ENCODE data around the gene PAWR. TPM values are rescaled to one million over a fixed set of nuclear protein-coding genes. Genes with fewer than 3 reads are reported as not detected.
A peak's percentile ranks its signal among the peaks of the same experiment; 100 is the strongest.

The PAWR gene
- total and polyA plus RNA-seq, 2 experiments from 2014 or later = 149 to 180 TPM

GRCh38 chr12:79681008-79681590, 9.7 kb downstream of the PAWR start:
- TF ChIP-seq NANOG (IDR thresholded peaks at IDR 0.05; ENCODE audit: borderline replicate concordance) = no peak
- peaks cover 4% of the 10 kb centered on the region for H3K27me3 Mint-ChIP-seq (ENCODE audit: insufficient read depth, low read depth, poor library complexity)
- Histone ChIP-seq H3F3A (replicated peaks; ENCODE audit: low read depth) (no peaks in the 10 kb centered on the region), H3K4me3 (peak overlapping the region; percentile 1; the same call in 1 of the 2 replicates), H3K27me3 (ENCODE audit: insufficient read depth) (no peaks in the 10 kb centered on the region), H3K4me1 (ENCODE audit: insufficient read depth) (peaks cover 67% of the 10 kb centered on the region), H3K36me3 (ENCODE audit: insufficient read depth) (no peaks in the 10 kb centered on the region), H2AFZ (no peak overlapping the region), H3K9me2 (ENCODE audit: insufficient read depth) (no peaks in the 10 kb centered on the region), H3K4me2 (peak overlapping the region; percentile 53), H4K20me1 (replicated peaks; ENCODE audit: insufficient read depth) (peaks cover 89% of the 10 kb centered on the region), H3K79me2 (replicated peaks; ENCODE audit: insufficient read depth) (peaks cover 100% of the 10 kb centered on the region), H3K27ac (ENCODE audit: low read depth) (no peak overlapping the region)
- H3K4me1 Mint-ChIP-seq = peaks cover 62% of the 10 kb centered on the region
- H3K4me3 Mint-ChIP-seq = peak overlapping the region; percentile 30; the same call in 1 of the 3 replicates
- peaks cover 4% of the 10 kb centered on the region; the same call in 2 of the 3 replicates for H3K36me3 Mint-ChIP-seq (ENCODE audit: low read depth)
- no peaks in the 10 kb centered on the region for H3K9me3 Mint-ChIP-seq
- H3K27ac Mint-ChIP-seq = peak overlapping the region; percentile 89; the same call in 1 of the 2 replicates
- ATAC-seq = peak; percentile 71
- DNase-seq (ENCODE audit: low spot score) = no peak

GRCh38 chr12:79680051-79680450, 10.7 kb downstream of the PAWR start:
- H3K4me2 ChIP-seq = peak overlapping the region; percentile 53
- H3K27me3 ChIP-seq (ENCODE audit: insufficient read depth) = no peaks in the 10 kb centered on the region
- H3K36me3 Mint-ChIP-seq (ENCODE audit: low read depth) = peaks cover 10% of the 10 kb centered on the region
- no peaks in the 10 kb centered on the region for H3K9me2 ChIP-seq (ENCODE audit: insufficient read depth)
- H3K27me3 Mint-ChIP-seq (ENCODE audit: insufficient read depth, low read depth, poor library complexity) = peaks cover 4% of the 10 kb centered on the region
- no peak overlapping the region; the same call in 1 of the 2 replicates for H3K27ac Mint-ChIP-seq
- H3K4me1 ChIP-seq (ENCODE audit: insufficient read depth) = peaks cover 59% of the 10 kb centered on the region
- H3K79me2 ChIP-seq (replicated peaks; ENCODE audit: insufficient read depth) = peaks cover 100% of the 10 kb centered on the region
- H3K36me3 ChIP-seq (ENCODE audit: insufficient read depth) = no peaks in the 10 kb centered on the region
- H3K9me3 Mint-ChIP-seq = no peaks in the 10 kb centered on the region
- ATAC-seq (no peak), DNase-seq (ENCODE audit: low spot score) (no peak)
- 0 out of 2 replicates have a peak overlapping the region, but pooled peaks have one; percentile 9 for H3K4me3 ChIP-seq
- peak overlapping the region; percentile 30; the same call in 1 of the 3 replicates for H3K4me3 Mint-ChIP-seq
- H3K4me1 Mint-ChIP-seq = peaks cover 54% of the 10 kb centered on the region
- H3K27ac ChIP-seq (ENCODE audit: low read depth) = no peak overlapping the region
- H4K20me1 ChIP-seq (replicated peaks; ENCODE audit: insufficient read depth) = peaks cover 91% of the 10 kb centered on the region
- H2AFZ ChIP-seq = no peak overlapping the region
- H3F3A ChIP-seq (replicated peaks; ENCODE audit: low read depth) = no peaks in the 10 kb centered on the region
- TF ChIP-seq EZH2phosphoT487 (IDR thresholded peaks at IDR 0.05; ENCODE audit: unreplicated experiment) (no peak), STAT1 (IDR thresholded peaks at IDR 0.05; ENCODE audit: unreplicated experiment) (no peak), POLR2AphosphoS5 (IDR thresholded peaks at IDR 0.05; ENCODE audit: low read depth) (no peak), EZH2 (IDR thresholded peaks at IDR 0.05; ENCODE audit: low read depth, unreplicated experiment) (no peak), CTCF (conservative IDR thresholded peaks at IDR 0.05; ENCODE audit: low read depth in 2 of 2) (no peak), JUNB (IDR thresholded peaks at IDR 0.05; ENCODE audit: unreplicated experiment) (no peak), CREB1 (CRISPR knock-in tag; IDR thresholded peaks at IDR 0.05; ENCODE audit: low read depth) (no peak)
- TF ChIP-seq, protein P1, sequence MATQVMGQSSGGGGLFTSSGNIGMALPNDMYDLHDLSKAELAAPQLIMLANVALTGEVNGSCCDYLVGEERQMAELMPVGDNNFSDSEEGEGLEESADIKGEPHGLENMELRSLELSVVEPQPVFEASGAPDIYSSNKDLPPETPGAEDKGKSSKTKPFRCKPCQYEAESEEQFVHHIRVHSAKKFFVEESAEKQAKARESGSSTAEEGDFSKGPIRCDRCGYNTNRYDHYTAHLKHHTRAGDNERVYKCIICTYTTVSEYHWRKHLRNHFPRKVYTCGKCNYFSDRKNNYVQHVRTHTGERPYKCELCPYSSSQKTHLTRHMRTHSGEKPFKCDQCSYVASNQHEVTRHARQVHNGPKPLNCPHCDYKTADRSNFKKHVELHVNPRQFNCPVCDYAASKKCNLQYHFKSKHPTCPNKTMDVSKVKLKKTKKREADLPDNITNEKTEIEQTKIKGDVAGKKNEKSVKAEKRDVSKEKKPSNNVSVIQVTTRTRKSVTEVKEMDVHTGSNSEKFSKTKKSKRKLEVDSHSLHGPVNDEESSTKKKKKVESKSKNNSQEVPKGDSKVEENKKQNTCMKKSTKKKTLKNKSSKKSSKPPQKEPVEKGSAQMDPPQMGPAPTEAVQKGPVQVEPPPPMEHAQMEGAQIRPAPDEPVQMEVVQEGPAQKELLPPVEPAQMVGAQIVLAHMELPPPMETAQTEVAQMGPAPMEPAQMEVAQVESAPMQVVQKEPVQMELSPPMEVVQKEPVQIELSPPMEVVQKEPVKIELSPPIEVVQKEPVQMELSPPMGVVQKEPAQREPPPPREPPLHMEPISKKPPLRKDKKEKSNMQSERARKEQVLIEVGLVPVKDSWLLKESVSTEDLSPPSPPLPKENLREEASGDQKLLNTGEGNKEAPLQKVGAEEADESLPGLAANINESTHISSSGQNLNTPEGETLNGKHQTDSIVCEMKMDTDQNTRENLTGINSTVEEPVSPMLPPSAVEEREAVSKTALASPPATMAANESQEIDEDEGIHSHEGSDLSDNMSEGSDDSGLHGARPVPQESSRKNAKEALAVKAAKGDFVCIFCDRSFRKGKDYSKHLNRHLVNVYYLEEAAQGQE (IDR thresholded peaks at IDR 0.05; ENCODE audit: unreplicated experiment) = no peak
- TF ChIP-seq, protein P2, sequence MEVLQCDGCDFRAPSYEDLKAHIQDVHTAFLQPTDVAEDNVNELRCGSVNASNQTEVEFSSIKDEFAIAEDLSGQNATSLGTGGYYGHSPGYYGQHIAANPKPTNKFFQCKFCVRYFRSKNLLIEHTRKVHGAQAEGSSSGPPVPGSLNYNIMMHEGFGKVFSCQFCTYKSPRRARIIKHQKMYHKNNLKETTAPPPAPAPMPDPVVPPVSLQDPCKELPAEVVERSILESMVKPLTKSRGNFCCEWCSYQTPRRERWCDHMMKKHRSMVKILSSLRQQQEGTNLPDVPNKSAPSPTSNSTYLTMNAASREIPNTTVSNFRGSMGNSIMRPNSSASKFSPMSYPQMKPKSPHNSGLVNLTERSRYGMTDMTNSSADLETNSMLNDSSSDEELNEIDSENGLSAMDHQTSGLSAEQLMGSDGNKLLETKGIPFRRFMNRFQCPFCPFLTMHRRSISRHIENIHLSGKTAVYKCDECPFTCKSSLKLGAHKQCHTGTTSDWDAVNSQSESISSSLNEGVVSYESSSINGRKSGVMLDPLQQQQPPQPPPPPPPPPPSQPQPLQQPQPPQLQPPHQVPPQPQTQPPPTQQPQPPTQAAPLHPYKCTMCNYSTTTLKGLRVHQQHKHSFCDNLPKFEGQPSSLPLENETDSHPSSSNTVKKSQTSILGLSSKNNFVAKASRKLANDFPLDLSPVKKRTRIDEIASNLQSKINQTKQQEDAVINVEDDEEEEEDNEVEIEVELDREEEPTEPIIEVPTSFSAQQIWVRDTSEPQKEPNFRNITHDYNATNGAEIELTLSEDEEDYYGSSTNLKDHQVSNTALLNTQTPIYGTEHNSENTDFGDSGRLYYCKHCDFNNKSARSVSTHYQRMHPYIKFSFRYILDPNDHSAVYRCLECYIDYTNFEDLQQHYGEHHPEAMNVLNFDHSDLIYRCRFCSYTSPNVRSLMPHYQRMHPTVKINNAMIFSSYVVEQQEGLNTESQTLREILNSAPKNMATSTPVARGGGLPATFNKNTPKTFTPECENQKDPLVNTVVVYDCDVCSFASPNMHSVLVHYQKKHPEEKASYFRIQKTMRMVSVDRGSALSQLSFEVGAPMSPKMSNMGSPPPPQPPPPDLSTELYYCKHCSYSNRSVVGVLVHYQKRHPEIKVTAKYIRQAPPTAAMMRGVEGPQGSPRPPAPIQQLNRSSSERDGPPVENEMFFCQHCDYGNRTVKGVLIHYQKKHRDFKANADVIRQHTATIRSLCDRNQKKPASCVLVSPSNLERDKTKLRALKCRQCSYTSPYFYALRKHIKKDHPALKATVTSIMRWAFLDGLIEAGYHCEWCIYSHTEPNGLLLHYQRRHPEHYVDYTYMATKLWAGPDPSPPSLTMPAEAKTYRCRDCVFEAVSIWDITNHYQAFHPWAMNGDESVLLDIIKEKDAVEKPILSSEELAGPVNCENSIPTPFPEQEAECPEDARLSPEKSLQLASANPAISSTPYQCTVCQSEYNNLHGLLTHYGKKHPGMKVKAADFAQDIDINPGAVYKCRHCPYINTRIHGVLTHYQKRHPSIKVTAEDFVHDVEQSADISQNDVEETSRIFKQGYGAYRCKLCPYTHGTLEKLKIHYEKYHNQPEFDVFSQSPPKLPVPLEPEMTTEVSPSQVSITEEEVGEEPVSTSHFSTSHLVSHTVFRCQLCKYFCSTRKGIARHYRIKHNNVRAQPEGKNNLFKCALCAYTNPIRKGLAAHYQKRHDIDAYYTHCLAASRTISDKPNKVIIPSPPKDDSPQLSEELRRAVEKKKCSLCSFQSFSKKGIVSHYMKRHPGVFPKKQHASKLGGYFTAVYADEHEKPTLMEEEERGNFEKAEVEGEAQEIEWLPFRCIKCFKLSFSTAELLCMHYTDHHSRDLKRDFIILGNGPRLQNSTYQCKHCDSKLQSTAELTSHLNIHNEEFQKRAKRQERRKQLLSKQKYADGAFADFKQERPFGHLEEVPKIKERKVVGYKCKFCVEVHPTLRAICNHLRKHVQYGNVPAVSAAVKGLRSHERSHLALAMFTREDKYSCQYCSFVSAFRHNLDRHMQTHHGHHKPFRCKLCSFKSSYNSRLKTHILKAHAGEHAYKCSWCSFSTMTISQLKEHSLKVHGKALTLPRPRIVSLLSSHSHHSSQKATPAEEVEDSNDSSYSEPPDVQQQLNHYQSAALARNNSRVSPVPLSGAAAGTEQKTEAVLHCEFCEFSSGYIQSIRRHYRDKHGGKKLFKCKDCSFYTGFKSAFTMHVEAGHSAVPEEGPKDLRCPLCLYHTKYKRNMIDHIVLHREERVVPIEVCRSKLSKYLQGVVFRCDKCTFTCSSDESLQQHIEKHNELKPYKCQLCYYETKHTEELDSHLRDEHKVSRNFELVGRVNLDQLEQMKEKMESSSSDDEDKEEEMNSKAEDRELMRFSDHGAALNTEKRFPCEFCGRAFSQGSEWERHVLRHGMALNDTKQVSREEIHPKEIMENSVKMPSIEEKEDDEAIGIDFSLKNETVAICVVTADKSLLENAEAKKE (CRISPR knock-in tag; IDR thresholded peaks at IDR 0.05) = no peak
